Measurements from ENCODE around the gene RAET1L.
"Not testable (repeated sequence)": the region's sequence is repeated elsewhere in the genome, so short reads cannot be mapped to it uniquely, and the experiment has no call there.

Gene RAET1L

GRCh38 chr6:150043501-150044412, 18.4 kb upstream of the RAET1L start:
- DNase-seq = no peak

- no peak for DNase-seq
Observed at GRCh38 chr6:150043096-150043495, 17.8 kb upstream of the RAET1L start.

- DNase-seq = no peak
Observed at GRCh38 chr6:150038202-150039062, 13.1 kb upstream of the RAET1L start.

DNA sequence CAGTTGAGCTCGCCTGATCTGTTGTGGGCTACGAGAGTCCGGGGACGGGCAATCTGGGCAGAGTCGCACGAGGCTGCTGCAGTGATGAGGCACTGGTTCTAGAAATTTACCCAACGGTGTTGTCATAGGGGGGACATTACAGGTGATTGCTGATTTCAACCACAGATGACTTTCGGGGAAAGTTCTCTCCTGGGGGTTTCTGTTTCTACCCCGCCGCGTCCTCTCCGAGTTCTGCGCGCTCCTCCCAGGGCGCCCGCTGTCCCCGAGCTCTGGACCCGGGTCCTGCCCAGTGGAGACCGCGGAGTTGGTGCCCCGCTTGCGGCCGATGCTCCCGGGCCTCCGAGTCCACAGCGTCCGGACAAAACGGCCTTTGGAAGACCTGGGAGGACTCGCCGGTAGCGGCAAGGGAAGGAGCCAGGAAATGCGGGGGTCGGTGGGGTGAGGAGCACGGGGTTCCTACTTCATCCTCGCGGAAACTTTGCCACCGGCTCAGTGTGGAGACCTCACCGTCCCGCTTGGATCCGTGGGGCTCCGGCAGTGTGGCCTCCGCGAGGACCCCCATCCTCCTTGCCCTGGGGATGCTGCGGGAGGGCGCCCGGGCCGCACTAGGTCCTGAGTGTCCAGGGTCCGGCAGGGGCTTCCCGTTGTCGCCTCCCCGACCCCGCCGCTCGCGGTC, 12.3 kb upstream of the RAET1L start:
- DNase-seq = no peak

- DNase-seq = no peak
Observed at GRCh38 chr6:150036081-150036480, 10.7 kb upstream of the RAET1L start.

DNA sequence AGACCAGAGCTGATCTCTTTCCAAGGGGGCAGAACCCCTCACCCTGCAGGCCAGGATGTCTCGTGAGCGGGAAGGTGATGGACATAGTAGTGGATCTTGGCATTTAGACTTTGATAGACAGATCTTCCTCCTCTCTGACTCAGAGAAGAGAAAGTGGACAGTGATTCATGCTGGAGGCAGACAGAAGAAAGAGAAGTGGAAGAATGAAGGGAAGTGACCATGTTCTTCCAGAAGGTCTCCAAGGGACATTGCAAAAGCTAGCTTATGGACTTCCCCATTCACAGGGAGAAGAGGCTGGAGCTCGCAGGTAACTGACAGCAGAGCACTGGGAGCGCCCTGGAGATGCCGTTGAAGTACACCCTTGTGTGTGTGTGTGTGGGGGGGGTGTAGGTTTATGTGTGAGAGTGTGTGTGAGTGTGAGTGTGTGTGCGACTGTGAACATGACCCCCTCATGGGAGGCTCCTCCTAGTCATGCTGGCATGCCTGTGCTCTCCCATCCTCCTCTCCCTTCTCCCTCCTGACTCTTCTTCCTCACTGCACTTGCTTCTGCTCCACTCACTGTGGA, 8.0 kb upstream of the RAET1L start:
- DNase-seq = no peak

GRCh38 chr6:150032598-150032997, 7.3 kb upstream of the RAET1L start:
- DNase-seq = no peak

- no peak for DNase-seq
Observed at GRCh38 chr6:150030611-150031010, 5.3 kb upstream of the RAET1L start.

DNA sequence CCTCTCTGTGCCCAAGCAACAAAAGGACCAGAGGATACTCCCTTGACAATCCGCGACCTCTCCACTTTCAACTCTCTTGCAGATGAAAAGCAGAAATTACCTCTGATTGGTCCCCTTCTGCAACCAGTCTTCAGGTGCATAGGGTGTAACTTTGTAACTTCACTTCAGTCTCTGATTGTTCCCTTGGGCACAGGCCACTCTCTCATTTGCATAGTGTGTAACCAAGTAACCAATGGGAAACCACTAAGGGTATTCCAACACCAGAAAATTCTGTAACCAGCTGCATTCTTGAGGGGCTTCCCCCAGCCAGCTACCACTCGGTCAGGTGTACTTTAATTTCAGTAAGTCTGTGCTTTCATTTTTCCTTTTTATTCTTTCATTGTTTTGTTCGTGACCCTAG, 4.4 kb upstream of the RAET1L start:
- DNase-seq = no peak

- DNase-seq = no peak
Observed at GRCh38 chr6:150029276-150029675, 3.9 kb upstream of the RAET1L start.

DNA sequence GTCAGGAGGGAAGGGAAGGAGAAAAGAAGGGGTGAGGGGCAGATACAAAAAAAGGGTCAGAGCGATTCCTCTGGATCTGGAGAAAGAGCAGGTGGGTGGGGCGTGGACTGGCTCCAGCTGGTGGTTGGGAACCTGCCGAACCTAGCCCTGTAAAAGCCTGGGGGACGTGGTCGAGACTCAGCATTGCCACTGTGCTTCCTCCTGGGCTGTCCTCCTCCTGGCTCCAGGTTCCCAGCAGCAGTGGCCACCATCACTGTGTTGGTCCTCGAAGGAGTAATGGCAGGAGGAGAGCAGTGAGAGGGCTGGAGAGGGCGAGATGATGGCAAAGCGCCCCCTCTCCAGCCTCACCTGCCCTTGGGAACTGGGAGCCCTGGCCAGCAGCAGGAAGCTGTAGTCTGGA, 3.5 kb upstream of the RAET1L start:
- no peak for DNase-seq

GRCh38 chr6:150027806-150028565, 2.7 kb upstream of the RAET1L start:
- no peak for DNase-seq

- DNase-seq = no peak
Observed at GRCh38 chr6:150026976-150027805, 1.9 kb upstream of the RAET1L start.

DNA sequence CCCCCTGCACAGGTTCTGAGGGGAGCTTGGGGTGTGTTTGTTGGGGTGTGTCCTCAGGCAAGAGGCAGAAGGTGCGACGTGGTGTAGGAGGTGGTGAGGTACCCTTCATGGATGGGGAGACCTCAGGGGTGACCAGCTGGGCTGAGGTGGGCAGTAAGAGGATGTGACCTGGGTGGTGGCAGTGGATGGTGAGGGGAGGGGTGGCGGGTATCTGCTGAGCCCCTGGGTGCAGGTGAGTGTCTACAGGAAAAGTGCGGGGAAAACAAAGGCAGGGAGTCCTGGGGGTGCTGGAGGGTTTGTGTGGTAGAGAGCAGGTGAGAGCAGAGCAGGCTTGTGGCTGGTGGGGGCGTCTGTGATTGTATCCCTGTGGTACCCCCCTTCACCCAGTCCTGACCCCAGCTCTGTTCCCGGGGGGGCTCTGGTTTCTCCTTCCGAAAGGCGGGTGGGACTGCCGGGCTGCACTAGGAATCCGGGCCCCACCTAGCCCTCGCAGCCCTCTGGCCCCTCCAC, 631 bp downstream of the RAET1L start:
- no peak for DNase-seq

DNA sequence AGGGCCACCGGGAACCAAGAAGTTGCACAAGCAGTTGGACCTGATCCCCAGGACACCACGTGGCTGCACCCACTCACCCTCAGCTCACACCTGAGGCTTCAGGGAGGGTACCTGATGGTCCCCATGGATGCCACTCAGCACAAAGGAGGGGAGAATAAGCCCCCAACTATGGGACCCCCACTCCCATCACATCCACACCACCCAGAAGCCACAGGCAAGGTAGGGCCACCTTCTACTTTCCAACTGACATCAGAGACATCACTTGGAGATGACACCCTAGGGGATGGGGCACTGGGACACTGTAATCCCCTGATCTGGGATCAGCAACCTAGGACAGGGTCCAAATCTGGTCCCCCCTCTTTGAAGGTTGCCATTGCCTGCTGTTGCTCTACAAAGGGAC, 1.3 kb downstream of the RAET1L start:
- DNase-seq = not testable (repeated sequence)

DNA sequence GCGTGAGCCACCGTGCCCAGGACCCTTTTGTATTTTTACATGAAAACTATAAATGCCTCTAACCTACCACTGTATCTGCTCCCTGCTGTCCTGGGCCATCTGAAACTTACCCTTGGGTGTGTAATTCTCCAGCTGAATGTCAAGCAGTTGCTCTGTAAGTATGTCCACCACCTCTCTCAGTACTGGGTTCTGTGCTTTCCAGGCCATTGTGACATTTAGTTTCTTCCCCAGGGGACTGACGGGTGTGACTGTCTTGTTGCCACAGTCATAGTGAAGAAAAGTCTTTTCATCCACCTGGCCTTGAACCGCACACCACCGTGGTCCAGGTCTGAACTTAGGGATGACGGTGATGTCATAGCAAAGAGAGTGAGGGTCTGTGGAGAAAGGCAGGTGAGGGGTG, 3.5 kb downstream of the RAET1L start:
- not testable (repeated sequence) for DNase-seq

DNA sequence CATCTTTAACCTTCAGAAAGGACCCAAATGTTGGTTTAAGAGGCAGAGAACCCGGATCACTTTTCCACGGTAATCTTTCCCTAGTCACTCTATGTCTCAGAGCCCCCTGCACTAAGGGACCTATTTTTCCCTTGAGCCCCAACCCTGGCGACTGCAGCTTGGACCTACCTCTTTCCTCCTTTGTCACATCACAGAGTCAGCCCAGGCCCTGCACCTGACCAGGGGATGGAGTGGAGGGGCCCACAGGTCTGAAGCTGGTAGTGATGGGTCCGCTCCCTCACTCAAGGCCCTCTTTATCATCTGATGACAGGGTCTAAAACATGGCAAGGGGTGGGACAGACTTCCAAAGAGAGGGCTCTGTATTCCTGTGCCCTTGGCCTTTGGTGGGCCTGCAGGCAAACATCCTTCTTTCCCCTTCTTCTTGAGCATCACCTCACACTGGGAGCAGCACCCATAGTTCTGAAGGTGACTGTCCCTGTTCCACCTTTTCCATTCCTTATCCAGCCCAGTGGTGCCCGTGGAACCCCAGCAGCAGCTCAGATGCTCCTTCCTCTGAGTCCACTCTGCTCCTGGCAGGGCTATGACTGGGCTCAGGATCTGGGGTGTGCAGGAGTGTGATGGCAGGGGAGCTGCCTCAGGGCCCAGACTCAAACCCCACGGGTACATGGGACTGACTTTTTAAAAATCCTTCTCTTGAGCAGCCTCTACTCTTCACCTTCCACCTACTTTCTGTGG, 6.3 kb downstream of the RAET1L start:
- no peak for DNase-seq

GRCh38 chr6:150017186-150017521, 8.2 kb downstream of the RAET1L start:
- not testable (repeated sequence) for DNase-seq

- DNase-seq = peak; percentile 34
Observed at GRCh38 chr6:150016324-150017185, 8.8 kb downstream of the RAET1L start.
